Measurements from ENCODE around the gene COL24A1.
"Not testable (repeated sequence)": the region's sequence is repeated elsewhere in the genome, so short reads cannot be mapped to it uniquely, and the experiment has no call there.

The COL24A1 gene

DNA sequence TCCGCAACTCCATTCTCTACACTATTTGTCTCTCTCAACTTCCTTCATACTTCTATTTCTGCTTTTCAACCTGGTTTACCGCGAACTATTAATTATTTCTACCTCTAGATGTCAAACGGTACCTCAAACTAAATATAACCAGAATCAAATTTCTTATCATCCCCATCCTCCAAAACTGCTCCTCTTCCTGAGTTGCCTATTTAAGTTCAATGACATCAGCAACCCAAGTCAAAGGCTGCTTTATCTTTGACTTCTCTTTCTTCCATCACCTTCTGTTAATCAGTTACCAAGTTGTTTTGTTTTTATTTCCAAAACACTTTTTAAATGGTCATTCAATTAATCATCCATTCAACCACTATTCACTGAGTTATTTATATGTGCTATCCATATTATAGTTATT is 171.9 kb downstream of the COL24A1 start:
- ATAC-seq = no peak
- DNase-seq = no peak

DNA sequence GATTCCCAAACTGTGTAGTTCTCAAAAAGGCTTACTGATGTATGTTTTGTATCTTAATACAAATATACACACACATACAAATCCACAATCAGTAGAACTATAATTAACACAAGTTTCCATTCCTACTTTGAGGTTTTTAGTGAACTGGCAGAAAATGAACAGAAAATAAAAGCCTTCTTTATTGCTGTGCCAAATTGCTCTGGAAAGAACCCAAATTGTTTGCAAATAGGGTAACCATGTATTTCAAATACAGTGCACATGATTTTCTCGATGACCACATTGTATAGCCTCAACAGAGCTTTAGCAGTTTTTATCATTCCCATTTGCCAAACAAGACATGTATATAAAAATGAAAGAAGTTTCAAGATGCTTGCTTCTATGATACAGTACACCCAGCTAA is 173.3 kb downstream of the COL24A1 start:
- no peak for ATAC-seq
- no peak for DNase-seq

DNA sequence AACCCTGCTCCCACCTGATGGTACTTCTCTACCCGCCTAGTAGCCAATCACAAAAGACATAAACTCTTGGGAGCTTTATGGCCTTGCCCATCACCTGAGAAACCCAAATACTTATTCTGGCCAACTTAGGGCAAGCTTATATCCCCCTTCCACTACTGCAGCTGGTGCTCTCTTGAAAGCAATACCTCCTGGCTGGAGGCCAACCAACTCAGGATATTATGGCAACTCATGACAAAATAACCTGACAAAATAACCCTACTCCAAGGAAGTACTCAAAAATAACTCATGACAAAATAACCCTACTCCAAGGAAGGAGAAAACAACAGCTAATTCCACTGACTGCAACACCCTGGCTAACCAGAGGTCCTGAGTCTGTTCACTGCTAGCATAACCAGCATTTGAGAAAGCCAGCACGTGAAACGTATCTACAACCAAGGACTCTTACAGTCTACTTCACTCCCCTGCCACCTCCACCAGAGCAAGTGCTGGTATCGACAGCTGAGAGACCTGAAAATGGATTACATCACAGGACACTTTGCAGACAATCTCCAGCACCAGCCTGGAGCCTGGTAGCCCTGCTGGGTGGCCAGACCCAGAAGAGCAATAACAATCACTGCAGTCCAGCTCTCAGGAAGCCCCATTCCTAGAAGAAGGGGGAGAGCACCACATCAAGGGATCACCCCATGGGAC is 179.9 kb downstream of the COL24A1 start:
- ATAC-seq (no peak), DNase-seq (no peak)

DNA sequence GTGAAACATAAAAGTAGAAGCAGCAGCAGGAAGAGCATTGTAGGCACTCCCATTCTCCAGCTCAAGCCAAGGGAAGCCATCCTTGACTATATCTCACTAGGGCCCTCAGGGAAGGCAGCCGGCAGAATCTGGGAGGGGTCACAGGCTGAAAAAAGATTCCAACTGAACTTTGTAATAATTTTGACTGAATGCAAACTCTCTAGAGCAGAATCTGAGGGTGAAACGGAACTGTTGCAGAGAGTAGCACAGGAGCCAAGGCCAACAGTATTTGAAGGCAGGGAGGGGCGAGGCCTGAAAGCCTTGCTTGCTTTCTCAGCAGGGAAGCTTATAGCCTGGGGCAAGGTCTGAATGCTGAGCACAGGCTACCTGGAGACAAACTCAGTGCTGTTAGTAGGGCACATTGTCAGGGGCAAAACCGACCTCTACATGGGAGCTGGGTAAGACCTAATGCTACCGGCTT is 180.6 kb downstream of the COL24A1 start:
- ATAC-seq (no peak), DNase-seq (no peak)

DNA sequence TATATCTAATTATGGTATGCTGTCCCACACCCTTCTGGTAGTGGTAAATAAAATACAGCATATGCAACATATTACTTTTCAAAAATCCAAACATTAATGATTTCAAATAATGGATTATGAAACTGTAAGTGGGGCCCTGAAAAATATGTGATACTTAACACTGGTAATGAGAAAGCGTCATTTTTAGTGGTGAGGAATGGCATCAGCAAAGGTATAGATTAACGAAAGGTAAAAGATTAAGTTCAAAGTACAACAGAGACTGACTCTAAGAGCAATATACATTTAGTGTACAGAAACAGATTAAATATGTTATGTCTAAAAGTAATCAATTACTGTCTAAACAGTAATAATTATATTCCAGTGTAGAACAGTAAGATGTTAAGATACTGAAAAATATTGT is 194.1 kb downstream of the COL24A1 start:
- DNase-seq (no peak), ATAC-seq (no peak)

DNA sequence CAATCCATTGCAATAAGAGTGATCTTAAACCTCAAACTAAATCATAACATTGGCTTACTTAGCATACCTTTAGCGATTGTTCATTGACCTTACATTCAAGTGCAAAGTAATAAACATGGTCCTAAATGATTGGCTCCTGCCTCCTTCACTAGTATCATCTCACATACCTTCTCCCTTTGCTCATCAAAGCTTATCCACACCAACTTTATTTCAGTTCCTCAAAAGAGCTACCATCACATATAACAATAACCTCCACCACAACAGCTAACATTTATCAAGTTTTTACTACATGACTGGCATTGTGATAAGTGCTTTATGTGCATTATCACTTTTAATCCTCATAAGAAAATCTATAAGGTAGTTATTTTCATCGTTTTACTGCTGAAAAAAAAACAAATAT is 198.8 kb downstream of the COL24A1 start:
- no peak for ATAC-seq
- no peak for DNase-seq

DNA sequence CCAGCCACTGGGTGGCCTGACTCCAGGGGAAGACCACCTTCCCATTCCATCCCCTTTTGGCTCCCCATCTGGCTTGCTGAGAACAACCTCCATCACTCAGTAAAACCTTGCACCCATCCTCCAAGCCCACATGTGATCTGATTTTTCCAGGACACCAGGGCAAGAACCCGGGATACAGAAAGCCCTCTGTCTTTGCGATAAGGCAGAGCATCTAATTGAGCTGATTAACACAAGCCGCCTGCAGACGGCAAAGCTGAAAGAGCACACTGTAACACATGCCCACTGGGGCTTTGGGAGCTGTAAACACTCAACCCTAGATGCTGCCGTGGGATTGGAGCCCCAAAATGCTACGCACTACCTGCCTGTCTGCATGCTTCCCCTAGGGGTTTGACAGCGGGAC is 201.4 kb downstream of the COL24A1 start:
- ATAC-seq, DNase-seq: not testable (repeated sequence)

DNA sequence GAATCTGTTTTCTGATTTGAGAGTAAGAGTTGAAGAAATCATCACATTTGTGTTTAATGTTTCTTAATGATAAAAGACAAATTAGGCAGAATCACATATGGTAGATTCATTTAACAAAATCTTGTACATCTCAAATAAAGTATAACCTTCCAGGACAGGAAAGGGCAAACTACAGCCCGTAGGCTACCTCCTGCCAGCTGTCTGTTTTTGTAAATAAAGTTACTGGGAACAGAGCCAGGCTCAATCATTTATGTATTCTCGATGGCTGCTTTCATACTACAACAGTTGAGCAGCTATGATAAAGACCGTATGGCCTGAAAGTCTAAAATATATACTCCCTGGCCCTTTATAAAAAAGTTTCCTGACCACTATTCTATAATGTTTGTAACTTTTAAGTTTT is 204.1 kb downstream of the COL24A1 start:
- DNase-seq = no peak

DNA sequence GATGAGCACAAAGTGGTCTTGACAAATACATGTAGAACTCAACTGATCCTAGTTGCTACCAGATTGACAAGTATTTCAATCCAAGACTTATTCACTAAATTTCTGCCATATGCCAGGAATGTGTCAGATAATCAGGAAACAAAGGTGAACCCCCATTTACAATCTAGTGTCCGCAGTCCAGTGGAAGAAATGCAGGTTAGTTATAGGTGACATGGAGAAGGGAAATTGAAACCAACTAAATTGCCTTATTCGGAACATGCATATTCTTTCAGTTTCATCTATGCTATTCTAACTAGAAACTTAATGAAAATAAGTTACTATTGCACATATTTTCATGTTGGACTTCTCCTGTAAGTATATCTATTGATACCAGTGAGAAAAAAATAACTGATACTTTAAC is 209.4 kb downstream of the COL24A1 start:
- no peak for DNase-seq
- ATAC-seq = no peak

More for the DNA sequence above, 204.1 kb downstream of the COL24A1 start:
- no peak for ATAC-seq

DNA sequence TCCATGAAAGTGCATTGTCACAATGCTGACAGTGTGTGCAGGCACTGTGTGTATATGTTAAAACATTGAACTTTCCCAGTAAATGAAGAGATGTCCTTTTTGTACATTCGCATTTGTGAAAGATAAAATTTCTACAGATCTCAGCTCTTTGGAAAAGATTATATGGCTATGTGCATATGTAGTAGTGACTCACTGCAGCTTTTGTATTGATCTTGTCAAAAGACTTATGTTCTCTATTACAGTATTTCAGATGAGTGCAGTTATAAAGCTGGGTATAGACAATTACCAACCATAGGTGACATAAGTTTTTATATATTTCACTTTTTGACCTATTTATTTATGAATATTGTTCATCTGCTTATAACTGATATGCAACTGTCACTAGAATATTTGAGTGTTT is 212.6 kb downstream of the COL24A1 start:
- no peak for DNase-seq
- ATAC-seq = no peak

DNA sequence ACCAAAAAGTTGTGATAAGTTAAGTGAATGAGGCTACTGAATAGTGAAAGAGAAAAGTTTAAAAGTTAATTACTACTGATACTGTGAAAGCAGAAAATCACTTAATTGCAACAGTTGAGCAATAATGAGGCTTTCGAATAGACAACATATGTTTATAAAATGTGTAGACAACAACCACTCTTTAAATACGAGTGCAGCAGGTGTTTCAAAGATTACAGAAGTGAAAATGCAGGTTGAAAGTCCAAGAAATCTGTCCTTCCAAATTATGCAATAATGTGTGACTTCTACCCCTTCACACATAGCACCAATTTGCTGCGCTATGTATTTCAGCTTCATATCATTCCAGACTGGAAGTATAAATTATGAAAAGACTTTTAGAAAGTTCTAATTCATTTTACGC is 213.0 kb downstream of the COL24A1 start:
- ATAC-seq (no peak), DNase-seq (no peak)

DNA sequence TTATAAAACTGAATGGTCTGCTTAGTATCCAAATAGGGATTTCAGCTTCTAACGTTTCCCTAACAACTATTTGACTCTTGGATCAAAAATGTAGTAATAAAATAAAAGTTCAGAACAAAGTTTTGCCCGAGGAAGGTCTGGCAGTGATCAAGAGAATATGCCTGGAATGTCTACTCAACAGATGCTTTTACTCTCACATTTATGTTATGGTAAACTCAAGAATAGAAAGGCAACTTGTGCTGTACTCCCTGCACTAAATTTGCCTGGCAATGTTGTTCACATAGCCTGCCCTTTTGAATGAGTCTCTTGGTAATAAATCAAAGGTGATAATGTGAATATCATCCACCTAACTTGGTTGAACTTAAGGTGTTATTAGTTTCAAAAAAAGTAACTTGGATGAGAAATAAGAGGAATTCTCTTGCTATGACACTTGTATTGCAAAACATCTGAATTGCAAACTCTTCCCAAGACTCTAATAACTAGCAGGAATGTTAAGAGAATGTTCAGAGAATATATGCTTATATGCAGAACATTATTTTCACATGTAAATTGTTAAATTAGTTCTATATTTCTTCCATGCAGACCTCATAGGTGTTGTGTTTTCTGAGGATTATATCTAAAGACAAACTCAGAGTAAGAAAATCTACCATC is 215.8 kb downstream of the COL24A1 start:
- ATAC-seq (no peak), DNase-seq (no peak)

DNA sequence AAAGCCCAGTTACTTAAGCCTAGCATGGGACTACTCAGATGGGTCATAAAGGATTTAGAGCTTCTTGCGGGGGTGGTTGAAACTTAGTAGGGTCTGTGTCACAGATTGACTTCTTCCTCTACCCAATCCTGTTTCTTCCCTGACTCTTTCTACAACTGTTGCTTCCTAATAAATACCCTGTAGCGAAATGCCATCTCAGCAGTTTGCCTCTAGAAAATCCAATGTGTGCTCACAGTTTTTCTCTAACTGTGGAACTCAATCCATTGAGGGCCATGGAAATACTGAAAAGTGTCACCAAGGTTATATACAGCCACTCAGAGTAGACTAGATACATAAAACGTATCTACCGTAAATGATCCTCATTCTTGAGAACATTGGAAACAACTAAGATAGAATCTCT is 217.7 kb downstream of the COL24A1 start:
- ATAC-seq = no peak

DNA sequence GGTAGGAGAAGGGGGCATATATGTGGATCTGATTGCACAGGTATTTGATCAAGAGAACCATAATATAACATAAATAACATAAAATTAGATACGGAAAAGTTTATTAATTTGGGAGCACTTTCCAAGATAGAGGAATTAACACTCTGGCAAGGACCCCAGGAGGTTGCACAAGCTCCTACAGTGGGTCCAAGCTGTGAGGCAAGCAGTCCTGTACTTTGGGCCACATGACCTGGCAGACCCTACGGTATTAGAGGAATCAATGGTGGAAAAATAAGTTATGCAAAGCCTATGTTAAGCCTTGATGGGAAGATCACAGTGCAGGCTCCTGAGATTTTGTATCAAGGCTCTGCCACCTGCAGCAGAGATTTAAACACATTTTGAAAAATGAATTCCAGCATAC is 220.1 kb downstream of the COL24A1 start:
- DNase-seq (no peak), ATAC-seq (no peak)

More for the DNA sequence above, 217.7 kb downstream of the COL24A1 start:
- no peak for DNase-seq

DNA sequence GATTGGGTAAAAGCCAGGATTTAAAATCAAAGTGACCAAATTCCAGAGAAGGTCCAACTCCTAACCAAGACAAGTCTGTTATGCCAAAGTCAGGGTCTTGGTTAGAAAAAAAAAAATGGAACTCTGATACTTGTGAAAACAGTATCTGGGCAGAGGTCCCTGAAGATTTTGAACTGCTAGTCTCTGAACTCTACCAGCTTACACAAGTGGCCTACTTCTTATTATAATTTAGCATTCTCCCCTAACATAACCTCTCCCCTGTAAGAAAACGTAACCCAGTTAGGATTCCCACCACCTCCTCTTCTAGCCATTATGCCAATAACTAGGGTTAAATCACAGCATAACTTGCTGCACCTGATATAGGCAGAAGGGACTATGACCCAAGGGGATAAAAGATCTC is 220.5 kb downstream of the COL24A1 start:
- ATAC-seq = no peak
- no peak for DNase-seq

DNA sequence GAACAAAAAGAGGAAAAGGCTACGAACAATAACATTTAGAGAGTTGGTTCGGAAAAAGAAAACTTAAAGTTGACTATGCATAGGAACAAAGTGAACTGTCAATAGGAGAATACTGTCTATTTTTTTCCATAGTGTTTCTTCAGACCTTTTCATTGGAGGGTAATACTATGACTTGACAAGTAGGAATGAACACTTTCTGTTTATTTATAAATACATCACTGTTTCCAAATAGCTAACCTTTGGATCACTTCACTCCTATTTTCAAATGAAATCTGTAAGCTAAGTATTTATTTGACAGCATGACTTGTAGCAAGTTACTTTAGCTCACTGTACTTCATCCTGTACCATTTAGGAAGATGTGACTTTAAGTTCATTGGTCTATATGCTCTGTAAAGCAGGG is 221.3 kb downstream of the COL24A1 start:
- ATAC-seq = no peak
- DNase-seq = no peak

DNA sequence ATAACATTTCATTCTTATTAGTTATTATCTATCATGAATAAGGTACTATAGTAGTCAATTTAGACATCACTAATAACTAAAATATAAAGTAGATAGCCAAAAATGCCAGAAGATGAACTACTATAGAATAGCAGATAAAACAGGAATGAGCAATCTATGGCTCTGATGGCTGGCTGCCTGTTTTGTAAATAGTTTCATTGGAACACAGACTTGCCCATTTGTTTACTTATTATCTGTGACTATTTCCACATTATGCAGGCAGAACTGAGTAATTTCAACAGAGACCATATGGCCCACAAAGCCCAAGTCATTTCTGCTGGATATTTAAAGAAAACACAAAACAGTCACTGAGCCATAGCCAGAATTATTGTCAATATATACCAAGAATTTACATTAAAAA is 222.1 kb downstream of the COL24A1 start:
- DNase-seq (no peak), ATAC-seq (no peak)

DNA sequence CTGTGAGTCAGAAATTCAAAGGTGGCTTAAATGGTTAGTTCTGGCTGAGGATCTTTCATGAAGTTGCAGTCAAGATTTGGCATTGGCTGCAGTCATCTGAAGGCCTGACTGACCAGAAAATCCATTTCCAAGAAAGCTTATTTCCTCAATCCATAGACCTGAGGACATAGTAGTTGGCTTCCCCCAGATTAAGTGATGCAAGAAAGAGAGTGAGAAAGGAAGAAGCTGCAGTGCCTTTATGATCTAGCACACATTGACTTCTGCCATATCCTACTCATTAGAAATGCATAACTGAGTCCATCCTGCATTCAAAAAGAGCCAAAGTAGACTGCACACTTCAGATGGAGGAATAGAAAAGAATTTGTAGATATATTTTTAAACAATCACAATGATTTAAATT is 222.6 kb downstream of the COL24A1 start:
- DNase-seq (no peak), ATAC-seq (no peak)

DNA sequence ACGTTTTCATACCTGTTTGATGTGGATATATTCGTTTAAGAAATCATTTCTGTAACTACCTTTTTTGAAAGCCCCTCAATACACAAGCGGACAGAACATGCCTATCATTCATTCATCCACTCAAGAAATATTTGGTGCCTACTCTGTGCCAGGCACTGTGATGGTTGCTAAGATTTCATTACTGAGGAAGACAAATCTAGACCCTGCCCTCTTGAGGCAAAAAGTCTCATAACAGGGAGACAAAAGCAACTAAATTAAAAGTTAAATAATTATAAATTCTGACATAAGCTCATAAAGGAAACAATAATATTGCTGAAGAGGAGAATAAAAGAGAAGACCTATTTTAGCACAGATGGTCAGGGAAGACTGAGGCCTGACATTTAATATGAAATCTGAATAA is 244.8 kb downstream of the COL24A1 start:
- ATAC-seq = no peak
- no peak for DNase-seq

DNA sequence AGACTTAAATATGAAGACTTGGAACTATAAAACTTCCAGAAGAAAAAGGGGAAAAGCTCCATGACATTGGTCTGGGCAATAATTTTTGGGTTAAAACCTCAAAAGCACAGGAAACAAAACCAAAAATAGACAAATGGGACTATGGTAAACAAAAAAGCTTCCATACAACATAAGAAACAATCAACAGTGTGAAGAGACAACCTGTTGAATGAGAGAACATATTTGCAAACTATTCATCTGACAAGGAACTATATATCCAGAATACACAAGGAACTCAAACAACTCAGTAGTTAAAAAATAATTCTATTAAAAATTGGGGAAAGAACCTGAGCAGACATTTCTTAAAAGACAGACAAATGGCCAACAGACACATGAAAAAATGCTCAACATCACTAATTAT is 255.7 kb downstream of the COL24A1 start:
- DNase-seq = no peak
- no peak for ATAC-seq

DNA sequence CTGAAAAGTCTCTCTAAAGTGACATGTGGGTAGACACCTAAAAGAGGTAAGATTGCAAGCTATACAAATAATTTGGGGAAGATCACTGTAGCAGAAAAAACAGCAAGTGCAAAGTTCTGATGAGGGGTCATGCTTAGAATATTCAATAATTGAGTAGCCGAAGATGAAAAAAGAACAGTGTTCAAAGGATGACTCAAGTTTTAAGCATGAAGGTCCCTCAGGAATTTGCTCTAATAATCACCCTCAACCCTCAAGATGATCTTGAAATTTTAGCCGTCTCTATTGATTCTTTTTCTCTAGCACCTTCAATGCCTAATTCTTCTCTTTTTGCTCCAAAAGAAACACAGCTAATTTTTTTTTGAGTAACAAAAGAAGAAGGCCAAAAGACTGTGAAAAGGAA is 257.7 kb downstream of the COL24A1 start:
- no peak for DNase-seq

DNA sequence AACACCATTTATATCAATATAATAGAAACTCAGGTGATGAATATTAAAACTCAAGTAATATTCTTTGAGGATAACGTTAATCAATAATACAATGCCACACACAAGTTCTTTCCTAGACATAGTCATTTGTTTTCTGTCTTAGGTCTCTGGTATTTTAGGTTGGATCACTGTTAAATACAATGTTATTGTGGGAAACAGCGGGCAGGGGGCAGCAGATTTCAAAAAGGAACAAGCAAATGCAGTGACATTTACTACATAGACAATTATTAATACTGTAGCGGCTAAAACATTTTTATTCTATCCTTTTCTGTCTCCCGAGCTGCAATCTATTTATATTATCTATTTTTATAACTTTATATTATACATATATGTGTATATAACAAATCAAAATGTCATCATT is 261.9 kb downstream of the COL24A1 start:
- DNase-seq (no peak), ATAC-seq (no peak)

More for the DNA sequence above, 257.7 kb downstream of the COL24A1 start:
- ATAC-seq = no peak

DNA sequence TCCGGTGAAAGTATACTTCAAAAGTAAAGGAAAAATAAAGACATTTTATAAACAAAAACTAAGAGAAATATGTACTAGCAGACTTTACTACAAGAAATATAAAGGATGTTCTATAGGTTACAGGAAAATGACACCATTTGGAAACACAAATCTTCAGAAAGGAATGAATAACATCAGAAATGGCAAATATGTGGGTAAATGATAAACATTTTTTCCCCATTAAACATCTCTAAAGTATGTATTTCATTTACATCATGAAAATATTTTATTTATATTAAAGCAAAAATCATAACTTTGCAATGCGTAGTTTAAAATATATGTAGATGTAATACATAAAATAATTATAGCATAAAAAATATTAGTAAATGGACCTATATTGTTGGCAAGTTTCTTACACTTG is 264.2 kb downstream of the COL24A1 start:
- ATAC-seq (no peak), DNase-seq (no peak)

DNA sequence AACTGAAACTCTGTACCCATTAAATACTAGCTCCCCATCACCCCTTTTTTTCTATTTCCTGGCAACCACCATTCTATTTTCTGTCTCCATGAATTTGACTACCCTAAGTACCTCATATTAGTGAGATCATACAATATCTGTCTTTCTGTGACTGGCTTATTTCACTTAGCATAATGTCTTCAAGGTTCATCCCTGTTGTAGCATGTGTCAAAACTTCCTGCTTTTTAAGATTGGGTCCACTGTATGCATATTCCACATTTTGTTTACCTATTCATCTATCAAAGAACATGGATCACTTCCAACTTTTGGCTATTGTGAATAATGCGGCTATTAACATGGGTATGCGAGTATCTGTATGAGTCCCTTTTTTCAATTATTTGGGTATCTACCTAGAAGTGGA is 266.7 kb downstream of the COL24A1 start:
- ATAC-seq (no peak), DNase-seq (no peak)

Measured in stimulated activated naive CD8-positive, alpha-beta T cell treated with anti-CD3 and anti-CD28 coated beads, Interleukin-15, Interleukin-2, amounts not matched to agents 100 U/mL and 50 U/mL, for 24 hours (primary cell).